VCaP (cell line): ENCODE measurements around the gene TMEM50B.

Experiments
- H3K27ac ChIP-seq: fragments of 450-650 bp; 2 replicates; pipeline ENCODE4 v1.5.1; 2017
- TF ChIP-seq, protein P1 (sequence below): fragments of 450-650 bp; conservative IDR thresholded peaks from 2 replicates; pipeline ENCODE4 v1.5.1; 2017; ENCODE audit warnings: mild to moderate bottlenecking, moderate library complexity

The TMEM50B gene

DNA sequence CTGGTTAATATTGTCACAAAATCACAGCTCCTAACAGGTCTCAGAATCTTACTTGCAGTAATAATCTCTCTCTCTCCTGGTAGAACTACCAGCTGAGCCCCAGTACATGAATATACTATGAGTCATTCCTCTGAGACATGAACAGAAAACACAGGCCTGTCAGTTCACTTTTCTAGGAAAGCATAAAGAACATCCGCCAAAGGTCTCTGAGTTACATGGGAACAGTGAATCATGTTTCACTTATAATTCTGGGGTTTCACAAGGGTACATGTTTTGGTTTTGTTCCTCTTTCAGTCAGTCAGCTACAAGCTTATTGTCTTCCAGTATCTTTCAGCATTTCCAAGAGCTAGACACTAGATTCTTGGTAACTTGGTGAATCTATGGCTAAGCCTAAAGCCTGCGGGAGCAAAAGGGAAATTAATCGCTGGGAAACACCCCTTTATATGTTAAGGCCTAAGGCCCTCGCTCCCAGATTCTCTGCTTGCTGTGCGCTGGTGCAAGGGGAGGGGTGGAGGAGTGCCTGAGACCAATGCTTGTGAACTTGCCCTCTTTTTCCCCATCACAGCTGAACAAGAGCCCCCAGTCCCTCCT lies 44.9 kb downstream of the TMEM50B start:
- TF ChIP-seq, protein P1, sequence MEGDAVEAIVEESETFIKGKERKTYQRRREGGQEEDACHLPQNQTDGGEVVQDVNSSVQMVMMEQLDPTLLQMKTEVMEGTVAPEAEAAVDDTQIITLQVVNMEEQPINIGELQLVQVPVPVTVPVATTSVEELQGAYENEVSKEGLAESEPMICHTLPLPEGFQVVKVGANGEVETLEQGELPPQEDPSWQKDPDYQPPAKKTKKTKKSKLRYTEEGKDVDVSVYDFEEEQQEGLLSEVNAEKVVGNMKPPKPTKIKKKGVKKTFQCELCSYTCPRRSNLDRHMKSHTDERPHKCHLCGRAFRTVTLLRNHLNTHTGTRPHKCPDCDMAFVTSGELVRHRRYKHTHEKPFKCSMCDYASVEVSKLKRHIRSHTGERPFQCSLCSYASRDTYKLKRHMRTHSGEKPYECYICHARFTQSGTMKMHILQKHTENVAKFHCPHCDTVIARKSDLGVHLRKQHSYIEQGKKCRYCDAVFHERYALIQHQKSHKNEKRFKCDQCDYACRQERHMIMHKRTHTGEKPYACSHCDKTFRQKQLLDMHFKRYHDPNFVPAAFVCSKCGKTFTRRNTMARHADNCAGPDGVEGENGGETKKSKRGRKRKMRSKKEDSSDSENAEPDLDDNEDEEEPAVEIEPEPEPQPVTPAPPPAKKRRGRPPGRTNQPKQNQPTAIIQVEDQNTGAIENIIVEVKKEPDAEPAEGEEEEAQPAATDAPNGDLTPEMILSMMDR = no peak
- no peak overlapping the region for H3K27ac ChIP-seq

DNA sequence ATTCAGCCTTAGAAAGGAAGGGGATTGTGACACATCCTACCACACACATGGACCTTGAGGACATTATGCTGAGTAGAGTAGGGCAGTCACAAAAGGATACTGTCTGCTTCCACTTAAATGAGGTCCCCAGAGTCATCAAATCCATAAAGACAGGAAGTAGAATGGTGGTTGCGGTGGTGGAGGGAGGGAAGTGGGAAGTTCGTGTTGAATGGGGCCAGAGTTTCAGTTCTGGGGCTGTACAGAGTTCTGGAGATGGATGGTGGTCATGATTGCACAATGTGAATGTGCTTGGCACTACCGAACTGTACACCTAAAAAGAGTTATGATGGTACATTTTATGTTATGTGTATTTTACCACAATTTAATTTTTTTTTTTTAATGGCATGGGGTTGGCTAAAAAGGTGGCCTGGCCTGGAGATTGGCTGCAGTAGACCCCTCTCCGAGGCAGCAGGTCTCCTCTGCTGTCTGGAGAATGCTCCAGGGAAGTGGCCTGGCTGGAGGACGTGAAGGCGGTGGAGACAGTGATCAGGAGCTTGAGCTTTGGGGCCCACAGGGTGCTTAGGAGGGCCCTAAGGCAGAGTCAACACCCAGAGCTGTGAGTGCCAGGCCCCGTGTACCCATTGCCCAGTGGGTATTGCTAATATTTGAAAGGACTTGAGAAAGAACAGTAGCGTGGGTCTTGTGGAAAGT lies 46.2 kb downstream of the TMEM50B start:
- no peak overlapping the region for H3K27ac ChIP-seq
- TF ChIP-seq, protein P1 = no peak

DNA sequence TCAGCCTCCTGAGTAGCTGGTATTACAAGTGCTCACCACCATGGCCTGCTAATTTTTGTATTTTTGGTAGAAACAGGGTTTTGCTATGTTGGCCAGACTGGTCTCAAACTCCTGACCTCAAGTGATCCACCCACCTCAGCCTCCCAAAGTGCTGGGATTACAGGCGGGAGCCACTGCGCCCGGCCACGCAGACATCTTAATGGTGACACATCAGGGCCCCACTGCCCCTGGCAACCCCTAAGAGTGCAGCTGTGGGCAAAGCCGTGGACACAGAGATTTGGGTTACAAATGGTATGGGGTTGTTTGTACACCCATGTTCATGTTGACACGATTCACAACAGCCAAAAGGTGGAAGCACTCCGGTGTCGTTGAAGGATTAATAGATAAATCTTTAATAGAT lies 46.8 kb downstream of the TMEM50B start:
- TF ChIP-seq, protein P1 = no peak
- no peak overlapping the region for H3K27ac ChIP-seq

DNA sequence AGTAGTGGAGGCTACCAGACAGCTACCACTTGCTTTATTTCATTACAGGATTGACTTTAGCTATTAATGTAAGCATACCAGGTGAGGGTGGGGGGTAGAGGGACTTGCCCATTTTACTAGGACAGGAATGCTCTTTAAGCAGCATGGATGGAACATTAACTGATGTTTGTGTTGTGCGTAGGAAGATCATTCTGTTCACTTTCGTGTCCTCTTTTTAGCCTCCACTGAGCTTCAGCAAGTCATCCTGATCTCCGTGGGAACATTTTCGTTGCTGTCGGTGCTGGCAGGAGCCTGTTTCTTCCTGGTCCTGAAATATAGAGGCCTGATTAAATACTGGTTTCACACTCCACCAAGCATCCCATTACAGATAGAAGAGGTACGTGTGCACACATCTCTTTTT lies 47.3 kb downstream of the TMEM50B start:
- TF ChIP-seq, protein P1 = no peak
- no peak overlapping the region for H3K27ac ChIP-seq

- TF ChIP-seq, protein P1 = no peak
- no peak overlapping the region for H3K27ac ChIP-seq
These were observed 48.9 kb downstream of the TMEM50B start for GRCh38 chr21:33430858-33431257.

GRCh38 chr21:33428669-33429068 lies 51.1 kb downstream of the TMEM50B start:
- peak overlapping the region; percentile 35 for H3K27ac ChIP-seq
- TF ChIP-seq, protein P1 = no peak

DNA sequence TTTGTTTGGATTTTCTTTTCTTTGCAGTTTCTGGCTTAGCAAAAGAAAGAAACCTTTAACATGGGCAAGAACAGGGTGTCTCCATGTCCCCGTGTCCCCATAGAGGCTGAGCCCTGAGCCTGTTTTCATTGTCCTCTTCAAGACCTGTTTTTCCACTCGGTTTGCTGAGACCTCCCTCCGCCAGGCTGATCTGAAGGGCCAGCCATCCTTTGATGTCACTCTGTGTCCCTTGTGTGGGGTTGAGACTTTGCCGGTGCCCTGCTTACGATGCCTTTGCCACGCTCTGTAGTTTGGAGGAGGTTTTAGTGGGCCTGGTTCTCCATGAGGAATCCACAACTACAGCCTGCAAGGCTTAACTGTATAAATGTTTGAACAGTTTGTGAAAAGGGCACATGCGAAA lies 52.7 kb downstream of the TMEM50B start:
- TF ChIP-seq, protein P1 = no peak
- H3K27ac ChIP-seq = peak overlapping the region; percentile 35
